Measurements from ENCODE around the gene IL22. TPM values are rescaled to one million over a fixed set of nuclear protein-coding genes. Genes with fewer than 3 reads are reported as not detected.
A peak's percentile ranks its signal among the peaks of the same experiment; 100 is the strongest.

IL22 gene
- total and polyA plus RNA-seq, 9 of the 15 experiments (the other 6 are each of a cell fraction or from before 2014, with no cell fraction given), result not detected

GRCh38 chr12:68199127-68199526 is 54.3 kb downstream of the IL22 start:
- 33% methylated on average over 1 of the region's 1 CpG for WGBS (ENCODE audit: insufficient coverage, low coverage, missing lambda C conversion rate)
- TF ChIP-seq PRMT5 (CRISPR knock-in tag; IDR thresholded peaks at IDR 0.05), result no peak
- no peak for TF ChIP-seq TCF15 (CRISPR knock-in tag; IDR thresholded peaks at IDR 0.05)
- 0 out of 2 replicates have a peak, but pooled peaks have one; percentile 63 for TF ChIP-seq ZNF584 (CRISPR knock-in tag; IDR thresholded peaks at IDR 0.05; ENCODE audit: low read depth)
- no peak for TF ChIP-seq MTF1 (CRISPR knock-in tag; IDR thresholded peaks at IDR 0.05; ENCODE audit: borderline replicate concordance)
- no peak for TF ChIP-seq TEAD2 (tag; IDR thresholded peaks at IDR 0.05)
- TF ChIP-seq MTA3 (IDR thresholded peaks at IDR 0.05; ENCODE audit: borderline replicate concordance), result no peak
- no peak for TF ChIP-seq RB1 (IDR thresholded peaks at IDR 0.05; ENCODE audit: low read depth)
- TF ChIP-seq SP2 (IDR thresholded peaks at IDR 0.05; ENCODE audit: extremely low read depth, low read depth, low read length, poor library complexity, severe bottlenecking), result no peak
- TF ChIP-seq ZNF282 (CRISPR knock-in tag; IDR thresholded peaks at IDR 0.05), result no peak
- DNase-seq (ENCODE audit: extremely low read depth in 1 of 4, low spot score in 3 of 4) (no peak), FAIRE-seq (no peak), ATAC-seq (no peak)
- no peaks in the 10 kb centered on the region for H3K9me1 ChIP-seq (ENCODE audit: control insufficient read depth, insufficient read depth, low read length)
- no peaks in the 10 kb centered on the region for H3K4me1 ChIP-seq (replicated peaks in 1 of 2; ENCODE audit: control insufficient read depth in 2 of 2, insufficient read depth in 2 of 2, low read length in 2 of 2)
- H3K79me2 ChIP-seq (ENCODE audit: control insufficient read depth, insufficient read depth, low read length), result no peaks in the 10 kb centered on the region
- no peaks in the 10 kb centered on the region; the same call in 1 of the 2 replicates for H4K20me1 ChIP-seq (replicated peaks; ENCODE audit: control insufficient read depth, insufficient read depth, low read length)
- CTCF ChIA-PET (ENCODE audit: low intra/inter-chr PET ratio), result no interaction called here
- no peak overlapping the region for H3K4me3 ChIP-seq
- H2AFZ ChIP-seq (ENCODE audit: low read depth, low read length), result no peak overlapping the region
- no TSS peak for BruUV-seq (replicated peaks)
- H3K36me3 ChIP-seq (ENCODE audit: control insufficient read depth, insufficient read depth, low read length), result no peaks in the 10 kb centered on the region
- POLR2A ChIA-PET, result interaction anchor here (0.7 kb wide), 1 partner anchor 691 kb away, joined by 4 read pairs; no protein-coding TSS in a partner anchor
- peaks cover 5 to 17% of the 10 kb centered on the region in 2 experiments for H3K27me3 ChIP-seq (ENCODE audit: control insufficient read depth in 2 of 2, insufficient read depth in 2 of 2, low read length in 2 of 2)
- H3K9me3 ChIP-seq (replicated peaks; ENCODE audit: control insufficient read depth, insufficient read depth, low read depth, low read length), result no peaks in the 10 kb centered on the region
- intact Hi-C loops (cut with micrococcal nuclease), result no loop called here
- in situ Hi-C loops (cut with MboI), result no loop called here
- no peak overlapping the region for H3K27ac ChIP-seq (ENCODE audit: extremely low read depth, low read depth, low read length)
- no peak overlapping the region for H3K9ac ChIP-seq (ENCODE audit: insufficient read depth in 1 of 2, low read depth in 2 of 2, low read length in 2 of 2)
- H3K4me2 ChIP-seq (ENCODE audit: insufficient read depth, low read length), result no peak overlapping the region
